IgD-negative memory B cell (primary cell): ENCODE measurements around the gene ROBO2. TPM values are rescaled to one million over a fixed set of nuclear protein-coding genes. Genes with fewer than 3 reads are reported as not detected.

Source experiments
- H3K27ac Mint-ChIP-seq, 3 donors: one replicate each; pipeline ENCODE4 v1.8.0; 2020 to 2022; ENCODE audit warnings: mild to moderate bottlenecking in 3 of 3, mixed read lengths in 3 of 3, moderate library complexity in 1 of 3
- H3K27me3 Mint-ChIP-seq: one replicate; pipeline ENCODE4 v1.8.0; 2021; ENCODE audit warnings: mixed read lengths
- H3K36me3 Mint-ChIP-seq: one replicate; pipeline ENCODE4 v1.8.0; 2020; ENCODE audit warnings: mild to moderate bottlenecking, mixed read lengths
- H3K4me1 Mint-ChIP-seq, 3 donors: one replicate each; pipeline ENCODE4 v1.8.0; 2020 to 2022; ENCODE audit warnings: mixed read lengths in 3 of 3, mild to moderate bottlenecking in 1 of 3
- H3K4me3 Mint-ChIP-seq, 4 donors: one replicate each; pipeline ENCODE4 v1.8.0; 2020 to 2022; ENCODE audit warnings: mild to moderate bottlenecking in 4 of 4, mixed read lengths in 4 of 4, moderate library complexity in 3 of 4
- H3K9me3 Mint-ChIP-seq, 3 donors: one replicate each; pipeline ENCODE4 v1.8.0; 2020 to 2021; ENCODE audit warnings: mixed read lengths in 3 of 3, mild to moderate bottlenecking in 1 of 3
- polyA plus RNA-seq: library from polyadenylated mRNA; unstranded; fragments of 300-500 nt; fragmentation: Illumina TruSeq; gene quantifications from one replicate; pipeline ENCODE4 v1.2.3, GENCODE V29; 2021

Gene ROBO2
- polyA plus RNA-seq, 1 donor from 2014 or later: not detected

GRCh38 chr3:77182341-77182740 is 142.4 kb downstream of the ROBO2 start:
- peaks cover 0 to 2% (median 0%) of the 10 kb centered on the region in 3 donors for H3K4me1 Mint-ChIP-seq
- peaks cover 2 to 5% (median 4%) of the 10 kb centered on the region in 3 donors for H3K9me3 Mint-ChIP-seq
- no peaks in the 10 kb centered on the region for H3K27me3 Mint-ChIP-seq
- no peak overlapping the region for H3K4me3 Mint-ChIP-seq
- no peaks in the 10 kb centered on the region for H3K36me3 Mint-ChIP-seq
- H3K27ac Mint-ChIP-seq: no peak overlapping the region

- Mint-ChIP-seq H3K4me3 (no peak overlapping the region), H3K27ac (no peak overlapping the region), H3K9me3 (peaks cover 2 to 5% (median 4%) of the 10 kb centered on the region in 3 donors), H3K36me3 (no peaks in the 10 kb centered on the region), H3K4me1 (peaks cover 0 to 2% (median 0%) of the 10 kb centered on the region in 3 donors), H3K27me3 (no peaks in the 10 kb centered on the region)
These were observed 146.4 kb downstream of the ROBO2 start for GRCh38 chr3:77186319-77186718.

GRCh38 chr3:77186728-77187127 is 146.8 kb downstream of the ROBO2 start:
- no peaks in the 10 kb centered on the region for H3K27me3 Mint-ChIP-seq
- no peak overlapping the region for H3K27ac Mint-ChIP-seq
- no peak overlapping the region for H3K4me3 Mint-ChIP-seq
- peaks cover 2 to 5% (median 4%) of the 10 kb centered on the region in 3 donors for H3K9me3 Mint-ChIP-seq
- H3K4me1 Mint-ChIP-seq: peaks cover 0 to 2% (median 0%) of the 10 kb centered on the region in 3 donors
- H3K36me3 Mint-ChIP-seq: no peaks in the 10 kb centered on the region

GRCh38 chr3:77188210-77188609 is 148.3 kb downstream of the ROBO2 start:
- Mint-ChIP-seq H3K4me3 (no peak overlapping the region), H3K36me3 (no peaks in the 10 kb centered on the region), H3K4me1 (peaks cover 0 to 2% (median 0%) of the 10 kb centered on the region in 3 donors), H3K27ac (no peak overlapping the region), H3K27me3 (no peaks in the 10 kb centered on the region), H3K9me3 (peaks cover 2 to 5% (median 4%) of the 10 kb centered on the region in 3 donors)

GRCh38 chr3:77189258-77189657 is 149.4 kb downstream of the ROBO2 start:
- Mint-ChIP-seq H3K27ac (no peak overlapping the region), H3K36me3 (no peaks in the 10 kb centered on the region), H3K9me3 (peaks cover 4 to 5% (median 4%) of the 10 kb centered on the region in 3 donors), H3K27me3 (no peaks in the 10 kb centered on the region), H3K4me1 (peaks cover 0 to 2% (median 0%) of the 10 kb centered on the region in 3 donors), H3K4me3 (no peak overlapping the region)

GRCh38 chr3:77189684-77190083 is 149.8 kb downstream of the ROBO2 start:
- Mint-ChIP-seq H3K9me3 (peaks cover 4 to 5% (median 4%) of the 10 kb centered on the region in 3 donors), H3K4me1 (peaks cover 0 to 2% (median 0%) of the 10 kb centered on the region in 3 donors)

GRCh38 chr3:77190374-77190773 is 150.5 kb downstream of the ROBO2 start:
- Mint-ChIP-seq H3K36me3 (no peaks in the 10 kb centered on the region), H3K9me3 (peaks cover under 1 to 4% (median 3%) of the 10 kb centered on the region in 3 donors), H3K4me3 (no peak overlapping the region), H3K4me1 (no peaks in the 10 kb centered on the region), H3K27ac (no peak overlapping the region), H3K27me3 (no peaks in the 10 kb centered on the region)

More at GRCh38 chr3:77189684-77190083, 149.8 kb downstream of the ROBO2 start:
- Mint-ChIP-seq H3K36me3 (no peaks in the 10 kb centered on the region), H3K27ac (no peak overlapping the region), H3K27me3 (no peaks in the 10 kb centered on the region), H3K4me3 (no peak overlapping the region)

- Mint-ChIP-seq H3K36me3 (peaks cover 1% of the 10 kb centered on the region), H3K27me3 (no peaks in the 10 kb centered on the region), H3K27ac (no peak overlapping the region), H3K4me3 (no peak overlapping the region), H3K4me1 (no peaks in the 10 kb centered on the region), H3K9me3 (peaks cover 0 to 4% (median 1%) of the 10 kb centered on the region in 3 donors)
These were observed 151.1 kb downstream of the ROBO2 start for GRCh38 chr3:77191014-77191413.

- no peak overlapping the region for H3K4me3 Mint-ChIP-seq
- H3K9me3 Mint-ChIP-seq: peaks cover 0 to 2% (median 1%) of the 10 kb centered on the region in 3 donors
- no peaks in the 10 kb centered on the region for H3K27me3 Mint-ChIP-seq
- H3K27ac Mint-ChIP-seq: no peak overlapping the region
- H3K4me1 Mint-ChIP-seq: no peaks in the 10 kb centered on the region
- H3K36me3 Mint-ChIP-seq: peaks cover 1% of the 10 kb centered on the region
These were observed 151.7 kb downstream of the ROBO2 start for GRCh38 chr3:77191640-77192039.

GRCh38 chr3:77195766-77196545 is 156.1 kb downstream of the ROBO2 start:
- Mint-ChIP-seq H3K27ac (no peak overlapping the region), H3K36me3 (peaks cover 1% of the 10 kb centered on the region), H3K9me3 (peaks cover 0 to 3% (median 2%) of the 10 kb centered on the region in 3 donors), H3K27me3 (no peaks in the 10 kb centered on the region), H3K4me3 (no peak overlapping the region), H3K4me1 (no peaks in the 10 kb centered on the region)

GRCh38 chr3:77197408-77197807 is 157.5 kb downstream of the ROBO2 start:
- Mint-ChIP-seq H3K4me3 (no peak overlapping the region), H3K27ac (no peak overlapping the region), H3K27me3 (no peaks in the 10 kb centered on the region), H3K36me3 (peaks cover 1% of the 10 kb centered on the region), H3K4me1 (no peaks in the 10 kb centered on the region), H3K9me3 (peaks cover 0 to 5% (median 2%) of the 10 kb centered on the region in 3 donors)

GRCh38 chr3:77203851-77204250 is 164.0 kb downstream of the ROBO2 start:
- H3K4me3 Mint-ChIP-seq: no peak overlapping the region
- peaks cover 0 to 2% (median 2%) of the 10 kb centered on the region in 3 donors for H3K9me3 Mint-ChIP-seq
- H3K4me1 Mint-ChIP-seq: no peaks in the 10 kb centered on the region
- no peaks in the 10 kb centered on the region for H3K36me3 Mint-ChIP-seq
- no peak overlapping the region for H3K27ac Mint-ChIP-seq
- H3K27me3 Mint-ChIP-seq: no peaks in the 10 kb centered on the region

GRCh38 chr3:77204788-77205187 is 164.9 kb downstream of the ROBO2 start:
- no peak overlapping the region for H3K27ac Mint-ChIP-seq
- H3K9me3 Mint-ChIP-seq: peaks cover 0 to 2% (median 2%) of the 10 kb centered on the region in 3 donors
- H3K4me1 Mint-ChIP-seq: no peaks in the 10 kb centered on the region
- H3K27me3 Mint-ChIP-seq: no peaks in the 10 kb centered on the region
- H3K4me3 Mint-ChIP-seq: no peak overlapping the region
- no peaks in the 10 kb centered on the region for H3K36me3 Mint-ChIP-seq

- no peak overlapping the region for H3K4me3 Mint-ChIP-seq
- H3K4me1 Mint-ChIP-seq: no peaks in the 10 kb centered on the region
- peaks cover 0 to 4% (median 3%) of the 10 kb centered on the region in 3 donors for H3K9me3 Mint-ChIP-seq
- H3K36me3 Mint-ChIP-seq: no peaks in the 10 kb centered on the region
- H3K27ac Mint-ChIP-seq: no peak overlapping the region
- H3K27me3 Mint-ChIP-seq: no peaks in the 10 kb centered on the region
These were observed 167.9 kb downstream of the ROBO2 start for GRCh38 chr3:77207753-77208152.

GRCh38 chr3:77222701-77223100 is 182.8 kb downstream of the ROBO2 start:
- H3K4me3 Mint-ChIP-seq: no peak overlapping the region
- peaks cover 0 to 3% (median 0%) of the 10 kb centered on the region in 3 donors for H3K9me3 Mint-ChIP-seq
- H3K36me3 Mint-ChIP-seq: no peaks in the 10 kb centered on the region
- H3K27me3 Mint-ChIP-seq: no peaks in the 10 kb centered on the region
- H3K4me1 Mint-ChIP-seq: no peaks in the 10 kb centered on the region
- H3K27ac Mint-ChIP-seq: no peak overlapping the region

GRCh38 chr3:77227567-77227966 is 187.7 kb downstream of the ROBO2 start:
- Mint-ChIP-seq H3K9me3 (peaks cover 0 to 7% (median 2%) of the 10 kb centered on the region in 3 donors), H3K27me3 (no peaks in the 10 kb centered on the region), H3K27ac (no peak overlapping the region), H3K36me3 (no peaks in the 10 kb centered on the region), H3K4me3 (no peak overlapping the region), H3K4me1 (no peaks in the 10 kb centered on the region)
